Glomerular visceral epithelial cell (primary cell): ENCODE data around the gene CLSTN1.
"Not testable (repeated sequence)": the region's sequence is repeated elsewhere in the genome, so short reads cannot be mapped to it uniquely, and the experiment has no call there.

ENCODE experiments used
- DNase-seq: peaks from one replicate; pipeline ENCODE4 v3.0.0-alpha.2; 2016; ENCODE audit errors: extremely low spot score

CLSTN1 gene

GRCh38 chr1:9714257-9714718, 109.5 kb downstream of the CLSTN1 start:
- DNase-seq = no peak

GRCh38 chr1:9712767-9713166, 111.0 kb downstream of the CLSTN1 start:
- DNase-seq = not testable (repeated sequence)

- no peak for DNase-seq
These were observed 112.2 kb downstream of the CLSTN1 start for GRCh38 chr1:9711466-9712020.

GRCh38 chr1:9710037-9710436, 113.7 kb downstream of the CLSTN1 start:
- DNase-seq = no peak

DNA sequence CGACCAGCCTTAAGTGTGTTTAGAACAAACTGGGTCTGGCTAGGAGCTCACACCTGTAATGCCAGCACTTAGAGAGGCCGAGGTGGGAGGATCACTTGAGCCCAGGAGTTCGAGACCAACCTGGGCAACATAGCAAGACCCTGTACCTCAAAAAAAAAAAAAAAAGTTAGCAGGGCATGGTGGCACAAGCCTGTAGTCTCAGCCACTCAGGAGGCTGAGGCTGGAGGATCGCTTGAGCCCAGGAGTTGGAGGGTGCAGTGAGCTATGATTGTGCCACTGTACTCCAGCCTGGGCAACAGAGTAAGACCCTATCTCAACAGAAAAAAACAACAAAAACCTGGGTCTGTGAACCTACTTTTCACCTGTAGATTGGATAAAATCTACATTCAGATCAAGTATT, 117.6 kb downstream of the CLSTN1 start:
- DNase-seq = no peak

GRCh38 chr1:9705337-9706093, 118.2 kb downstream of the CLSTN1 start:
- DNase-seq = peak; percentile 50

- no peak for DNase-seq
These were observed 120.1 kb downstream of the CLSTN1 start for GRCh38 chr1:9703681-9704080.

DNA sequence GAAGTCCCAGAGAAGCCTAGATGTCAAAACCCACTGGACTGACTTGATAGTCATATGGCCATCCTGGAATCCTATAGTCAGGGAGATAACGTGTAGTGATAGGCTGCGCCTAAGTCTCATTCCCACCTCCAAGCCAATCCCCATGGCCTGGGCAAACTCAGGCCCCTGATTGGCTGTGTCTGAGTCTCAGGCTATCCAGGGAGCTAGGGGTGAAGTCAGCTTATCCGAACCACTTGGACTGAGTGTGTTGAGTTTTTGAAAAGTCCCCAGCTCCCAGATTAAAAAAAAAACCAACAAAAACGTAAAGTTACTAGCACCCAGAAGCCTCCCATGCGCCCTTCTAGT, 120.6 kb downstream of the CLSTN1 start:
- no peak for DNase-seq

DNA sequence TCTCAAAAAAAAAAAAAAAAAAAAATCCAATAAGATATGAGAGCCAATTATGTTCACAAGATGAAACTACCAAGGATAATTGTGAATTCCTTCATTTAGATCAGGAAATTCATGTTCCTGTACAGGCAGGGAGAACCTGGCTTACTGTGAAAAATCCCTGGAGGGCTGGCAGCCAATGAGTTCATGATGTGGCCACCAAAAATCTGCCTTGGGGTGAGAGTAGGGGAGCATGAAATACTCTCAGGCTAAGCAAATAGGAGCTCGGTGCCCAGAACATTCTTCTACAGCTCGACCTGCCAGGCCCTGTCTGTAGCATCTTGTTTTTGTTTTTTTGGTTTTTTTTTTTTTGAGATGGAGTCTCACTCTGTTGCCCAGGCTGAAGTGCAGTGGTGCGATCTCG, 122.1 kb downstream of the CLSTN1 start:
- DNase-seq = no peak

GRCh38 chr1:9700340-9700739, 123.4 kb downstream of the CLSTN1 start:
- peak; percentile 93 for DNase-seq

DNA sequence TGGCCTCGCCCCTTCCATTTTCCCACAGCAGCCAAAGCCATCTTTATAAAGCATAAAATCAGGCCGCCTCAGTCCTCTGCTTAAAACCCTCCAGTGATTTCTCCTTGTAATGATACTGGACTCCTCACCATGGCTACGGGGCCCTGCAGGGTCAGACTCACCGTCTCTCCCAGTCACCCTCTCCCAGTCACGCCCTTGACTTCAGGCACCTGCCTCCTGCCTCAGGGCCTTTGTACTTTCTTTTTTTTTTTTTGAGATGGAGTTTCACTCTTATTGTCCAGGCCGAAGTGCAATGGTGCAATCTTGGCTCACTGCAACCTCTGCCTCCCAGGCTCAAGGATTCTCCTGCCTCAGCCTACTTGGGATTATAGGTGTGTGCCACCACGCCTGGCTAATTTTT, 124.4 kb downstream of the CLSTN1 start:
- DNase-seq = no peak

DNA sequence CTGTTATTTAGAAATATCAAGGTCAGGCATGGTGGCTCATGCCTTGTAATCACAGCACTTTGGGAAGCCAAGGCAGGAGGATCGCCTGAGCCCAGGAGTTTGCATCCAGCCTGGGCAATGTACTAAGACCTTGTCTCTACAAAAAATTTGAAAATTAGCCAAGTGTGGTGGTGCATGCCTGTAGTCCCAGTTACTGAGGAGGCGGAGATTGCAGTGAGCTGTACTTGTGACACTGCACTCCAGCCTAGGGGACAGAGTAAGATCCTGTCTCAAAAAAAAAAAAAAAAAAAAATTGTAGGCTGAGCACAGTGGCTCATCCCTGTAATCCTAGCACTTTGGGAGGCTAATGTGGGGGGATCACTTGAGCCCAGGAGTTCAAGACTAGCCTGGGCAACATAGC, 127.0 kb downstream of the CLSTN1 start:
- DNase-seq = no peak

GRCh38 chr1:9691691-9692090, 132.1 kb downstream of the CLSTN1 start:
- DNase-seq = peak; percentile 36

GRCh38 chr1:9691108-9691445, 132.7 kb downstream of the CLSTN1 start:
- peak; percentile 84 for DNase-seq

- DNase-seq = no peak
These were observed 133.2 kb downstream of the CLSTN1 start for GRCh38 chr1:9690440-9691107.

DNA sequence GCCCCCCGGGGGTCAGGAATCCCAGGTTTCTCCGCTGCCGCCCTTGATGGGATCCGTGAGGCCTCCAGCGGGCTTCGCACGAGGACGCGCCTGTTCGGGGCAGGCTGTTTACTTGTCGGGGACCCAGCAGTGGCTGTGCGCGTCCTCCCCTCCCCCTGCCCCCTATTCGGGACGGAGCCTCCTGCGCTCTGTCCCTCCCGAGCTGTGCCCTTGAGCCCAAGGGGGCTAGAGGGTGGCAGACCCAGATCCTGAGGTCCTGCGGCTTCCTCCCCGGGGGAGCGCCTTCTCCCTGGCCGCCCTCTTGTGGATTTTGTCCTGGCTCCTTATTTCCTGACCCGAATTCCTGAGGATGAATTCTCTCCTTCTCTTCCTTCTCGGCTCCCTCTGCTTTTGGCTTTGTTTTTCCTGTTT, 133.8 kb downstream of the CLSTN1 start:
- peak; percentile 40 for DNase-seq

- DNase-seq = peak; percentile 92
These were observed 134.6 kb downstream of the CLSTN1 start for GRCh38 chr1:9689011-9689706.

DNA sequence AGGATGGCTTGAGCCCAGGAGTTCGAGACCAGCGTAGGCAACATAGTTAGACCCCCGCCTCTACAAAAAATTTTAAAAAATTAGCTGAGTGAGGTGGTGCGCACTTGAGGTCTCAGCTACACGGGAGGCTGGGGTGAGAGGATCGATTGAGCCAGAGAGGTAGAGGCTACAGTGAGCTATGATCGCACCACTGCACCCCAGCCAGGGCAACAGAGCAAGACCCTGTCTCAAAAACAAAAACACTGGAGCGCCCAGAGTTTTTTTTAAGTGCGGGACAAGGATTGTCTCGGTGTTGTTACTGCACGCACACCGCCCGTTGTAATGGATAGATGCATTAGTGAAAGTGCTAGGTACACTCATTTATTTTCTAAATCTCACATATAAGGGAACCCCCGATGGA, 135.2 kb downstream of the CLSTN1 start:
- no peak for DNase-seq

- DNase-seq = peak; percentile 36
These were observed 135.7 kb downstream of the CLSTN1 start for GRCh38 chr1:9687874-9688582.

GRCh38 chr1:9687120-9687873, 136.5 kb downstream of the CLSTN1 start:
- peak; percentile 98 for DNase-seq

- no peak for DNase-seq
These were observed 139.0 kb downstream of the CLSTN1 start for GRCh38 chr1:9684801-9685200.
